ENCODE measurements around the gene MOSPD2.

MOSPD2 gene

GRCh38 chrX:14872851-14873675 lies at the start of gene MOSPD2, which contains the start of gene FANCB:
Gene MOSPD2 (plus strand): TSS chrX:14873421. CDS start chrX:14873529, 108 bp downstream.
Gene FANCB (minus strand): TSS chrX:14873069. CDS start chrX:14865510, 7,559 bp downstream.
- DNase-seq (peak; percentile 89), ATAC-seq (peak; percentile 99)

GRCh38 chrX:14825851-14826250 lies 47.4 kb upstream of the MOSPD2 start:
- ATAC-seq (no peak), DNase-seq (no peak)

GRCh38 chrX:14826319-14826718 lies 46.9 kb upstream of the MOSPD2 start:
- no peak for ATAC-seq
- no peak for DNase-seq

DNA sequence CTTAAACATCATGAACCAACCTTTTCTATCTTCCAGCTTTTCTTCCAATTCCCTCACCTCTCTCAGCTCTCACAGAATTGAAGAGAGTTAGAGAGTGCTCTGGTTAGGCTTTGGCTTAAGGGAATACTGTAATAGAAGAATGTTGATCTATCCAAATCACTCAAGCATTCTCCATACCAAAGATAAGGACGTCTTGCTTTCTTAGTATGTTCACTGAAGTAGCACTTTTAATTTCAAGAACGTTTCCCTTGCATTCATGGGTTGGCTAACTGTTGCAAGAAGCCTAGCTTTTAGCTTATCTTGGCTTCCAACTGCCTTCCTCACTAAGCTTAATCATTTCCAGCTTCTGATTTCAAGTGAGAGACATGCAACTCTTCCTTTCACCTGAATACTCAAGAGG lies 43.6 kb upstream of the MOSPD2 start:
- DNase-seq (no peak), ATAC-seq (no peak)

- ATAC-seq, result no peak
Observed at GRCh38 chrX:14832151-14832550, 41.1 kb upstream of the MOSPD2 start.

DNA sequence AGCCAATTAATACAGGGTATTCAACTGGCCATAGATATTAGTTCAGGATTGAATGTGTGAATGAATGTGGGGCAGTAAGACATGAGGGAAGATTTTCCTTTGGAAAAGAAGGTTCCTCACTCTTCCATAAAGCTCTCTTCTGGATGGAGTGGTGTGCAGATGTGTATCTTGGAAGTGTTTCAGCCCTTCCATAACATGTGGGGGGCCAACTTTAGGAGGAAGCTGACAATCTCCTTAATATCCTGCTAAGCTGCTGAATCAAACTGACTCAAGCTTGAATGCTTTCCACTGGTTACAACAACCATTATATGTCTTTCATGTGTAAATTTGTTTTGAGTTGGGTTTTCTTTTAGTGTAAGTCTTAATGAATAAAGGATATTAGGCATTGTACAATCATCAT lies 40.6 kb upstream of the MOSPD2 start:
- DNase-seq (no peak), ATAC-seq (no peak)

More at GRCh38 chrX:14832151-14832550, 41.1 kb upstream of the MOSPD2 start:
- DNase-seq, result no peak

GRCh38 chrX:14837155-14837554 lies 36.1 kb upstream of the MOSPD2 start:
- ATAC-seq (no peak), DNase-seq (no peak)

- DNase-seq (no peak), ATAC-seq (no peak)
Observed at GRCh38 chrX:14843666-14844065, 29.6 kb upstream of the MOSPD2 start.

- DNase-seq, result no peak
- ATAC-seq, result no peak
Observed at GRCh38 chrX:14851526-14851925, 21.7 kb upstream of the MOSPD2 start.

- DNase-seq (no peak), ATAC-seq (no peak)
Observed at GRCh38 chrX:14864631-14865030, 8.6 kb upstream of the MOSPD2 start.

- DNase-seq (no peak), ATAC-seq (no peak)
Observed at GRCh38 chrX:14865201-14865600, 8.0 kb upstream of the MOSPD2 start.

DNA sequence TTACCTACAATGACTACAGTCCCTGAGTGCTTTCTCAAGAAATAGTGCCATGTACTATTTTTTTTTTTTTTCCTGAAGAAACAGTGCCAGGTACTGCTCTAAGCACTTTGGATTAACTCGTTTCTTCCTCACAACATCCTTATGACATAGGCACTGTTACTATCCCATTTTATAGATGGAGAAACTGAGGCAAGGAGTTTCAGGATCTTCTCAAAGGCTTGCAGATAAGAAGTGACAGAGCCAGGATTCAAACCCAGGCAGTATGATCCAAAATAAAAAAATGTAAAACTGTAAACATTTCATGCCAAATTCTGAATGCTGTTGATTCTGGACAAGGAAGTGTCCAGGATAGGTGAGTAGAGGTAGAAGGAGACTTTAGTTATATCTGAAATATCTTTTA lies 1.5 kb upstream of the MOSPD2 start:
- no peak for DNase-seq
- no peak for ATAC-seq

DNA sequence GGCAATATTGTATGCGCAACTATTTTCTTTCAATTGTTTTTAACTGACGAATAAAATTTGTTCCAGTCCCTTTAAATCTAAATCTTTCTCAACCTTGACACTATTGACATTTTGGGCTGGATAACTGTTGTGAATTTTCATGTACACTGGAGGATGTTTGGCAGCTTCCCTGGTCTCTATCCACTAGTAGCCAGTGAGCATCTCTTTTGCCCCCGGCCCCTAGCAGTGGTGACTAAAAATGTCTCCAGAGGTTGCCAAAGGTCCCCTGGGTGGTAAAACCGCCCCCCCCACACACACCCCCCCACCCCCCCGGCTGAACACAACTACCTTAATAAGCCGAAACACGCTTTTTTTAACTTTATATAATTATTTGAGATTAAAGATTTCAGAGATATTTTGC lies 866 bp upstream of the MOSPD2 start:
- no peak for ATAC-seq
- DNase-seq, result peak; percentile 5

GRCh38 chrX:14873676-14874049 lies 442 bp downstream of the MOSPD2 start:
- no peak for DNase-seq
- no peak for ATAC-seq

- ATAC-seq, result no peak
- no peak for DNase-seq
Observed at GRCh38 chrX:14875624-14876023, 2.4 kb downstream of the MOSPD2 start.

GRCh38 chrX:14883826-14884225 lies 10.6 kb downstream of the MOSPD2 start:
- DNase-seq, result no peak
- ATAC-seq, result no peak

DNA sequence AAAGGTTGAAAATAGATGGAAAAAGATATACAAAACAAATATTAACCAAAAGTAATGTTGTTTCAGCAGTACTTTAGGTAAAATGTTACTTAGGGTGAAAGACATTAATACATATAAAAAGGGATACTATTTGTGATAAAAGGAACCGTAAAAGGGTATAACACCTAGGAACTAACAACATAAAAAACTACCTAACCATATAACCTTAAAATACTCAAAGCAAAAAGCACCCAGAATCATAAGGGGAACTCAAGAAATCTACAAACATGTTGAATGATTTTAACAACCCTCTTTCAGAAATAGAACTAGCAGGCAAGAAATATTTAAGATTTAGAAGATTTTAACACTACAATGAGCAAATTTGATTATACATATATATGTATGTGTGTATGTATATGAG lies 11.5 kb downstream of the MOSPD2 start:
- ATAC-seq (no peak), DNase-seq (no peak)

DNA sequence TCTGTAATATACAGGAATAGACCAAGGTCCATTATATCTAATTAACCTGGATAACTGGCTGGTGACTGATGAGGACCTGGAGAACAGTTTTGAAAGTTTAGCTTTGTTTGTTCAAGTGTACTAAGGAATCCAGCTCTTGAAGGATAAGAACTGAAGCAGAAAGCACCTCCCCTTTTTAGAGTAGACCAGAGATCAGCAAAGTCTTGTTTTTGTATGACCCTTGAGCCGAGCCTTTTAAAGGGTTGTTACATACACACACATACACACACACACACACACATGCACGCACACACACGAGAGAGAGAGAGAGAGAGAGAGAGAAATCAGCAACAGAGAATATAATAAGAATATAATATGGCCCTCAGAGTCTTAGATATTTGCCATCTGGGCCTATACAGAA lies 13.0 kb downstream of the MOSPD2 start:
- DNase-seq (no peak), ATAC-seq (no peak)

DNA sequence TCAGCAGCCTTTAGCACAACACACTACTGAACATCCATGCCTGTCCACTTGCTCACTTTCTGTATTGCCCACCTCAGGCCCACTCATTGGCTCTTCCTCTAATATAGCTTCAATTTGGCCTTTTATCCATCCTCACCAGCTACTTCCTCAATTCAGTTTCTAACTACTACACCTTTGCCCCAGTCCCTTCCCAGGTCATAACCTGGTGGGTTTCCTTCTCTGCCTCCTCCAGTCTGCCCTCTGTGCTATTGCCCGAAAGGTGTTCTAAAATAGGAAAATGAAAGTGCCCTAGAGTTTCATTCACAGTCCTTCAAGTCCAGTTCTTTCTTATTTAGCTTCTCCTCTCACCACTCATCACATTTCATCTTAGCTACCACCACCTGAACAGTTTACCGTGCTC lies 23.1 kb downstream of the MOSPD2 start:
- DNase-seq (no peak), ATAC-seq (no peak)

GRCh38 chrX:14897042-14897441 lies 23.8 kb downstream of the MOSPD2 start:
- no peak for DNase-seq
- ATAC-seq, result no peak

DNA sequence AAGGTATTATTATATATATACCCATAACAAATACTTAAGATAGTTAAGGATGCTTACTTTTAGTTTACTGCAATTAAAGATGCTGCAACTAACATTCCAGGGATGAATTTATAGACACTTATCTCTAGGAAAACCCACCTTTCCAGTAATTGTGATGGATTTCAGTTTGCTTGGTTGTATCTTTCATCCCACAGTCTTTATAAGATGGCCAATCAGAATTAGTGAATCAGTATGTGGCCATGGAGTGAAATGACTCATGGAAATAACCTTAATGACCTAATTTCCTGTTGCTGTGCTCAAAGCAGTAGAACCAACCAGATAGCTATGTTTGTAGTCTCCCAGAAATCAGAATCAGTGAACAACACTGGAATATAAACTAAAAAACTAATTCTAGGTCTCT lies 26.4 kb downstream of the MOSPD2 start:
- ATAC-seq (peak; percentile 85), DNase-seq (no peak)

DNA sequence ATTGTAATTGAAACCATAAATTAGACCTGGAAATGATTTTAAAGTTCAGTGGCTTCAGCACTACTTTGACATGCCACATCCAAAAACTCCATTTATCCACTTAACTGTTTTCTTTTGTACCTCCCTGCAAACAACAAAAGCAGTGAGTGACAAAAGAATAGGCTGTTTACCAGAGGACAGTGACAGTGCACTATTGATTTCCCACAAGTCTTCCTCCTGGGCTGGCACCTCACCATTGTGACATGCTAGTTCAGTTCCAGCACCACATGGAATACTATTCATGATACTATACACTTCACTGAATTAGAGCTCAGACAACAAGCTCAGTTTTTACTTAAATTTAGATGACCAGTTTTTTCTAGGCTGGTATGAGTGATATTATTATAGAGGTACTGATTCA lies 29.3 kb downstream of the MOSPD2 start:
- no peak for DNase-seq
- ATAC-seq, result no peak

DNA sequence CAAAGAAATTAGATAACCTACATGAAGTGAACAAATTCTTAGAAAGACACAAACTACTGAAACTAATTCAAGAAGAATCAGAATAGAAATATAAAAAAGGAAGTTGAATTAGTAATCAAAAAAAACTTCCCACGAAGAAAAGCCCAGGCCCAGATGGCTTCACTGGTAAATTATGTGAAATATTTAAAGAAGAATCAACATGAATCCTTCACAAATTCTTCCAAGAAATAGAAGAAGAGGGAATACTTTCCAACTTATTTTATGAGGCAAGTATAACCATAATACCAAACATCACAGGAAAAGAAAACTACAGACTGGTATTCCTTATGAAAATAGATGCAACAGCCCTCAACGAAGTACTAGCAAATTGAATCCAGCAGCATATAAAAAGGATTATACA lies 30.7 kb downstream of the MOSPD2 start:
- ATAC-seq, result no peak
- DNase-seq, result no peak

GRCh38 chrX:14913241-14913640 lies 40.0 kb downstream of the MOSPD2 start:
- DNase-seq (no peak), ATAC-seq (no peak)

Measured in stimulated activated naive CD8-positive, alpha-beta T cell treated with anti-CD3 and anti-CD28 coated beads, Interleukin-15, Interleukin-2, amounts not matched to agents 100 U/mL and 50 U/mL, for 24 hours (primary cell).